ENCODE measurements around the gene DDX20. TPM values are rescaled to one million over a fixed set of nuclear protein-coding genes. Genes with fewer than 3 reads are reported as not detected.

DDX20 gene
- total RNA-seq, 1 experiment from 2014 or later = 28.6 TPM

DNA sequence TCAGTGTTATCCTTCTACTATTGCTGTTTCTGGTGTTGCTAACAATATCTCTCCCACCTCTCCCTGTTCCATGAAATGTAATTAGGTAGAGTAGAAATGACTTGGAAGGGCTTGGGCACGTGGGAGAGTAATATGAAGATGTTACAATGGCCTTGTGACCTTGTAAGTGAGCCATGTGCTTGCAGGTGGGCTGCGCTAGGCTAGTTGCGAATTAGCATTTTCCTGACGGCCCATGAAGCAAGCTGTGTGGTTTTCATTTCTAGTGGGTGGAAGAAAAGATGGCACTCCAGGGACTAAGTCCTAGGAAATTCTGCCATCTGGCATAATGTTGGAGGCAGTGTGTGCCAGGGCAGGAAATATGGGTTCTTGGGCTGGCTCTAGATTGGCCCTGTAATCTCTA is 7.8 kb upstream of the DDX20 start:
- DNase-seq (ENCODE audit: low read depth) = no peak

DNA sequence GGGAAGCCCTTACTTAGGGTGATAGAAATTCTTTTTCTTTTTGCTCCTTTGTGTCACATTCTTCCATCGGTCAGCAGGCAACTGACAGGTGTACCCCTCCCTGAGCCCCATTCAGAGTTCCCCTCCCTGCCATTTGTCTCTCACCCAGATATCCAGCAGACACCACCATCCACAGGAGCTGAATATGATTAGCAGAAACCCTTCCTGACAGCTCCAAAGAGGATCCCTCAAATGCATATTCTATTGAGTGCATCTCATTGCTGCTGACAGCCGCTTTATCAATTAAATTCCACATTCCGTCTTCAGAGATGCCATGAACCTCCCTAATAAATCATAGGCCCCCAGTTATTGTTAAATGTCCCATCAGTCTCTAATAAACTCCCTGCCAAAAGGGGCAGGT is 6.1 kb upstream of the DDX20 start:
- no peak for DNase-seq (ENCODE audit: low read depth)

- DNase-seq (ENCODE audit: low read depth) = no peak
Observed at GRCh38 chr1:111750856-111751255, 4.8 kb upstream of the DDX20 start.

- DNase-seq (ENCODE audit: low read depth) = no peak
Observed at GRCh38 chr1:111751906-111752575, 3.7 kb upstream of the DDX20 start.

- DNase-seq (ENCODE audit: low read depth) = peak; percentile 67
Observed at GRCh38 chr1:111754984-111755330, 744 bp upstream of the DDX20 start.

GRCh38 chr1:111756124-111756513 is 418 bp downstream of the DDX20 start:
- DNase-seq (ENCODE audit: low read depth) = no peak

DNA sequence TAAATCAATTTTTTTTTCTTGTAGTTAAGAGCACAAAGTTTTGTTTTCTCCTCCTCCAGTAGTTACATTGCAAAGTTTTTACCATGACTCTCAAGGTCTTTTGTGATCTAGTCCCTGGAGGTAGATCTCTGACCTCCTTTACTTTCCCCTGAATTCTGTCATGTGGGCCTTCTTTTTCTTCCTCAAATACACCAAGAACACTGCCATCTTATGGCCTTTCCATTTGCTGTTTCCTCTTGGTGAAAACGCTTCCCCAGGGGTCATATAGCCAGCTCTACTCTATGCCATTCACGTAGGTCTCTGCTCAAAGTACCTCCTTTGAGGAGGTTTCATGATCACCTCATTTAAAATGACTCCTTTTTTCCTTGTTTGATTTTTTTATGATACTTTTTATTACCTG is 2.7 kb downstream of the DDX20 start:
- no peak for DNase-seq (ENCODE audit: low read depth)

GRCh38 chr1:111761717-111762116 is 6.0 kb downstream of the DDX20 start:
- DNase-seq (ENCODE audit: low read depth) = no peak

DNA sequence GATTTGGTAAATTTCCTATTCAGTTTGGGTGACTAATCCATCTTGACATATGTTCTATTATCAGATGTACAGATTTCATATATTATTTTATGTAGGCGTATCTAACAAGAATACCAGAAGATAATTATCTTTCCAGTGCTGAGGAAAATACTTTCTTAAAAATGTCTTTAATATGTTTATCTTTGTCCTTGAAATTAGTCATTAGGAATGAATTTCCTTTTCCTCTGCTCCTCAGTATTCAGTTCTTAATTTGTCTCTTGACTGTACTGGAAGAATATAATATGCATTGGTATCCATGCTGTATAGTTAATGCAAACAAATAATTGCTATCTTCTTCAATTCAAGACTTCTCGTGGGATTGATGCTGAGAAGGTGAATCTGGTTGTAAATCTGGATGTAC is 6.6 kb downstream of the DDX20 start:
- DNase-seq (ENCODE audit: low read depth) = no peak

GRCh38 chr1:111768023-111768422 is 12.3 kb downstream of the DDX20 start:
- DNase-seq (ENCODE audit: low read depth) = no peak

DNA sequence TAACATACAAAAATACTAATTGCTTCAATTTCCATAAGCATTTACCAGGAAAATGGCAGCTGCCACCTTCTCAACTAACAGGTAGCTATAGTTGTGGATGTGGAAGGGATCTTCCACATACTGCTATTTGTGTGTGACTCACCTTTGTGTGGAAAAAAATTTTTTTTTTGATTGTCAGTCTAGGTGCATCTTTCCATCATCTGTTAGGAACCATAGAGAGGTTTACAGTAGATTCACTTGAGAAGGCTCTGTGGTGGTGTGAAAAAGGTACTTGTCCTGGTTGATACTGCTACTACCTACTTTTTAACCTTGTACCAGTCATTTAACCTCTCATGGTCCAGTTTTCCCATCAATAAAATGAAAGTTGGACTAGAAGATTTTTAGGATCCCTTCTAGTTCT is 12.9 kb downstream of the DDX20 start:
- no peak for DNase-seq (ENCODE audit: low read depth)

DNA sequence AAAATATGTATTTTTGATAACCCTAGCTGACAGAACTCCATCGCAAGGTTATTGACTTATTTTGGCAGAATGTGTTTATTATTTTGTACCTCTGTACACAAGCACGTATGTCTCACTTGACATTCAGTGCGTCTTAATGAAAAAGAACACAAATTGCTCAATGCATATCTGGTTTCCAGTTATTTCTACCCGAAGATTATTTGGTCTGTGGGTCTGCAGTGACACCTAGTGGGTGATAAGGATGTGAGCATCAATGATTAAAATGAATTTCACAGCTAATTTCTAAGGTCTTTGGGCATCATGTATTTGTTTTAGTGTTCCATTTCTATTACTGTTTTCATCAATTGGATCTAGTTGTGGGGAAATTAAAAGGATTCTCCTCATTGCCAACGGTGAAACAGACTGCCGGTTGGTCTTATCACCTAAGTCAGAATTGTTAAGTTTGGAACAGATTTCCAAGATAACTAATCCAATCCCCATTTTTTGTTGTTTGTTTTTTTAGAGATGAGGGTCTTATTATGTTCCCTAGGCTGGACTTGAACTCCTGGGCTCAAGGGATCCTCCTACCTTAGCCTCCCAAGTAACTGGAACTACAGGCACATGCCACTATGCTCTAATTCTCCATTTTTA is 13.9 kb downstream of the DDX20 start:
- DNase-seq (ENCODE audit: low read depth) = peak; percentile 70

GRCh38 chr1:111770916-111771315 is 15.2 kb downstream of the DDX20 start:
- DNase-seq (ENCODE audit: low read depth) = no peak

DNA sequence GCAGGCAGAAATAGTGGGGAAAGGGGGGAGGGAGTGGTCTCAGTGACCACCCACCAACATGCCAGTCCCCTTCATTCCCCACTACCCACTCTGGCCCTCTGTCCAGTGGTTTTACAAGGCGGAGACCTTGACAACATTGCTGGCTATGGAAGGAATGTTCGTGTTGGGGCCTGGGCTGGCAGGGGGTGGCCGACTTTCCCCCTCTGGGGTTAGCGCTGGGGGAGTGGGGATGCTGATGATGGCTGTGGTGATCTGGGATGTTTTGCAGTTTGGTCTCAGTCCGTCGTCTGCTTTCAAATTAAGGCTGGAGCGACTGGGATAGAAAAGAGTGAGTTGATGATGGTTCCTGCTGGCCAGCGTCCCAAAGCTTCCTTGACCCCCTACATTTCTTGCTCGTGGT is 20.3 kb downstream of the DDX20 start:
- DNase-seq (ENCODE audit: low read depth) = no peak

DNA sequence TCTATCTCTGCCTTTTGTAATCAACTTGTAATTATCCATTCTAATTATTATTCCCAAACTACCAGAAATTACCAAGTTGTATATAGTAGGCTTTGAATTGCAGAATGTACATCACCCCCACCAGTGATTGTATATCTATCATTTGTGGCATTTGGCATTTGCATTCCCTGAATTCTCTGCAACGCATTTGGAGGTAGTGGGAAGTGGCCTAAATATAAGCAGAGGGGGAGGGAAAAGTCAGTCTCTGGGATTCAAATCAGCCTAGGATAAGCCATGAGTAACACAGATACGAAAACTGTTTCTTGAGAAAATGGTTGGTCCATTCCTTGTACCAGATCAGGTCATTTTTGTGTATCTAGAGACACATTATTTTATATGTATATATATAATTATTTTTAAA is 20.7 kb downstream of the DDX20 start:
- DNase-seq (ENCODE audit: low read depth) = no peak

DNA sequence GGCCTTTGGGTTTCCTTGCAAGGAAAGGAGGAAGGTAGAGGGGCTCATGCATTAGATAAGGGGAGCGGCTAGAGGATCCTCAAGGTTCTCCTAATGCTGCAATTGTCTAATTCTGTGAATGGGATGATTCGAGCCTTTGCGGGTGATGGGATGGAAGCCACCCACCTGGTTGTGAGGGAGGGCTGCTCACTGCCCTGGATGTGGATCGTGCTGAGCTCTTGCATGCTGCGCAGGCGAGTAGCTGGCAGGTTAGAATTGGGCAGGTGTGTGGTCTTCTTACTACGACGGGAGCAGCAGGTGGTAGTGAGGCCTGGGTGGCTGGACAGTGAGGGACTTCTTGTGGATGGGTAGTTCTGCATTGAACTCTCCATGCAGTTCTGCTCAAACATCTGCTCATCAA is 21.2 kb downstream of the DDX20 start:
- DNase-seq (ENCODE audit: low read depth) = no peak

GRCh38 chr1:111777301-111777700 is 21.6 kb downstream of the DDX20 start:
- no peak for DNase-seq (ENCODE audit: low read depth)

- DNase-seq (ENCODE audit: low read depth) = no peak
Observed at GRCh38 chr1:111778066-111778465, 22.4 kb downstream of the DDX20 start.

DNA sequence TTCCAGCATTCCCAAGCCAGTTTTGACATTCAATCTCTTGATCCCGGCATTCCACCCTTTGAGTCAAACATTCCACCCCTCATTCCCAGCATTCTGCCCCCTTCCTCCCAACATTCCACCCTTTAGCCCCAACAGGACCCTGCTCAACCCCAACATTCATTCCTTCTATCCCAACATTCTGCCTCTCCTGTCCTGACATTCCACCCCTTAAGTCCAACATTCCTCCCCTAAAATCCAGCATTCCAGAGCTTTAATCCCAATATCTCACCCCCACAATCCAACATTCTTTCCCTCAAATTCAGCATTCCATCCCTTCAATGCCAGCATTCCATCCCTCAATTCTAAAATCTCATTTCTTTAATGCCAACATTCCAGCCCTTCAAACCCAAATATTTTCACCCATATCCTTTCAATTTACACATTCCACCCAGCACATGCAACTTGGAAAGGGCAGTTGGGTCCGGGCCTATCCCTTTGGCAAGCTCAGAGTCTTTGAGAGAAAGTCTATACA is 22.9 kb downstream of the DDX20 start:
- no peak for DNase-seq (ENCODE audit: low read depth)

DNA sequence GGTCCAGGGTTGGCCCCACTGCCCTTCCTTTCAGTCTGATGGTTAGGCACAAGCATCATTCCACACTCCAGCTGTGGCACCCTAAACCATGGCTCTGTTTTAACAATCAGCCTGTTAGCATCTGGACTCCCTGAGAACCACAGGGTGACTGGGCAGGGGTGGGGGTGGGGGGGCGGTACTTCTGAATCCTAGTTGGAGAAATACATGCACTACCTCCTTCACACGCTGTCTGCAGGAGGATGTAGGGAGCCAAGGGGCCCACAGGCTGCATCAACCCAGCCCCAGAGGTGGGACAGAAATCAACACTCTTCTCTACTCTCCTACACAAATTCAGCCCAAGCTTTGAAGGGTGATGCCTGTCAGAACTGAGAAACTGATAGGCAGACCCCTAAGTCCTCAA is 23.8 kb downstream of the DDX20 start:
- no peak for DNase-seq (ENCODE audit: low read depth)

- no peak for DNase-seq (ENCODE audit: low read depth)
Observed at GRCh38 chr1:111784273-111784901, 28.7 kb downstream of the DDX20 start.

DNA sequence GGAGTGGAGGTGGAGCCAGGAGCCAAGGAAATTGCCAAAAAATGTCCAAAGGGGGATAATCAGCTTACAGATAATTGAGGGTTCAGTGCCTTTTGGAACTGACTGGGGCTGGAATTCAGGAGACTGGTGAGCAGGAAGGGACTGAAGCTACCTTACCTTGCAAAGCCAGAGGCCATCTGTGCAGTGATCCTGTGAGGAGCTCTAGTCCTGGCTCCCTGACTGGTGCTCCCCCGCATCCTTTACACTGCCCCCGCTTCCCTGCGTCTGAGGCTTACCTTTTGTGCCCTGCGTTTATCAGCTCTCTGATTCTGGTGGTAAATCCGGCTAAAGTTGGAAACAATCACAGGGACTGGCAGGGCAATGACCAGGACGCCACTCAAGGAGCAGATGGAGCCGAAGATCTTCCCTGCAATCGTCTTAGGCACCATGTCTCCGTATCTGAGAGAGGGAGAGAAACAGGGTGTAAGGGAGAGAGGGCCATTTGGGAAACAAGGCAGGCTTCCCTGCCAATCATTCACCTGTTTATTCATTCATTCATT is 31.0 kb downstream of the DDX20 start:
- no peak for DNase-seq (ENCODE audit: low read depth)

DNA sequence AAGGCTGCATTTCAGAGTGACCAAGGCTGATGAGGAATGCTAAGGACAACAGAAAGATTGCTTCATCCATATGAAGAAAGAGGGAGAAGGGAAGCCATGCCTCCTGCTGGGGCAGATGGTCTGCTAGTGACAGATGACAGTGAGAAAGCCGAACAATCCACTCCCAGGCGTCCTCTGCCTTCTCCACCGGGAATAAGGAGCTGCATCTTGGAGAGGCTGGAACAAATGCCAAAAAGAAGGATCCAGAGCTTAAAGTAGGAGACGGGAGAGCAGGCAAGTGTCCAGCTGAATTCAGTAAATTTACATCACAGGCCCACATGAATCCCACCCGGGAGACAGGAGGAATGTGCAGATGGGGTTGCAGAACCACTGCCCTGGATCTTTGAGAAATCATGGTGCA is 33.4 kb downstream of the DDX20 start:
- DNase-seq (ENCODE audit: low read depth) = no peak
